K562 (cell line): ENCODE results near the gene LST1. TPM values are rescaled to one million over a fixed set of nuclear protein-coding genes. Genes with fewer than 3 reads are reported as not detected.

ENCODE experiments used
- C11orf30 ChIP-seq: fragments of 450-650 bp; IDR thresholded peaks from 2 replicates; pipeline ENCODE4 v1.6.1; 2016; ENCODE audit warnings: low read depth, mild to moderate bottlenecking
- CCNT2 ChIP-seq: IDR thresholded peaks from 2 replicates; pipeline ENCODE4 v1.6.1; 2011; ENCODE audit warnings: borderline replicate concordance, low read depth, mild to moderate bottlenecking, moderate library complexity, mixed read lengths, low read length; ENCODE audit not compliant: insufficient read length; ENCODE audit errors: extremely low read depth
- CHD4 ChIP-seq: fragments of 200-600 bp; sonication (generic); IDR thresholded peaks from 3 replicates; pipeline ENCODE4 v1.6.1; 2012; ENCODE audit warnings: low read depth, mild to moderate bottlenecking, mixed read lengths, low read length, inconsistent platforms; ENCODE audit not compliant: insufficient read depth, insufficient replicate concordance, poor library complexity, severe bottlenecking
- DACH1 ChIP-seq: fragments of 450-650 bp; IDR thresholded peaks from 2 replicates; pipeline ENCODE4 v1.6.1; 2018; ENCODE audit not compliant: partially characterized antibody
- FOXK2 ChIP-seq, 2 experiments: fragments of 450-650 bp; IDR thresholded peaks in 1 of 2; conservative IDR thresholded peaks in 1 of 2; 2 replicates each; pipeline ENCODE4 v1.6.1; 2016; ENCODE audit warnings: low read depth in 2 of 2, mild to moderate bottlenecking in 1 of 2
- HDAC1 ChIP-seq, 2 experiments: fragments of 450-650 bp; IDR thresholded peaks; 2 replicates each; pipeline ENCODE4 v1.6.1; 2016 to 2017; ENCODE audit warnings: inconsistent platforms in 1 of 2, mild to moderate bottlenecking in 1 of 2, moderate library complexity in 1 of 2
- KLF16 ChIP-seq: IDR thresholded peaks from 2 replicates; pipeline ENCODE4 v1.6.1; 2016; ENCODE audit warnings: antibody characterized with exemption
- MCM5 ChIP-seq: fragments of 450-650 bp; IDR thresholded peaks from 2 replicates; pipeline ENCODE4 v1.6.1; 2016; ENCODE audit warnings: low read depth
- NCOR1 ChIP-seq: fragments of 450-650 bp; IDR thresholded peaks from 2 replicates; pipeline ENCODE4 v1.6.1; 2016; ENCODE audit warnings: mild to moderate bottlenecking, moderate library complexity
- NEUROD1 ChIP-seq: fragments of 150-350 bp; IDR thresholded peaks from 2 replicates; pipeline ENCODE4 v1.6.1; 2014; ENCODE audit warnings: borderline replicate concordance, low read length, low read depth; ENCODE audit not compliant: partially characterized antibody
- NUFIP1 ChIP-seq: fragments of 450-650 bp; IDR thresholded peaks from 2 replicates; pipeline ENCODE4 v1.6.1; 2018; ENCODE audit not compliant: partially characterized antibody
- PCBP2 ChIP-seq: fragments of 200-400 bp; formaldehyde crosslinking; IDR thresholded peaks from 2 replicates; pipeline ENCODE4 v1.6.1; 2018; ENCODE audit warnings: low read length, low read depth, mild to moderate bottlenecking, moderate library complexity; ENCODE audit not compliant: poor library complexity, severe bottlenecking
- RBM25 ChIP-seq: fragments of 200-400 bp; formaldehyde crosslinking; IDR thresholded peaks from 2 replicates; pipeline ENCODE4 v1.6.1; 2018; ENCODE audit warnings: low read length, low read depth, moderate library complexity; ENCODE audit not compliant: severe bottlenecking
- SMAD3 ChIP-seq: fragments of 450-650 bp; formaldehyde crosslinking; conservative IDR thresholded peaks from 2 replicates; pipeline ENCODE4 v1.4.0; 2020; ENCODE audit warnings: mild to moderate bottlenecking
- ZNF224 ChIP-seq: sonication (generic); formaldehyde crosslinking; IDR thresholded peaks from 2 replicates; pipeline ENCODE4 v1.8.0; 2022; ENCODE audit warnings: mild to moderate bottlenecking, missing genetic modification reagents
- ZNF445 ChIP-seq: fragments of 250-450 bp; sonication (Bioruptor Pico); IDR thresholded peaks from 2 replicates; pipeline ENCODE4 v1.4.0; 2020; ENCODE audit warnings: low read depth, mild to moderate bottlenecking, moderate library complexity
- ZNF780A ChIP-seq: fragments of 250-450 bp; sonication (Bioruptor Pico); IDR thresholded peaks from 2 replicates; pipeline ENCODE4 v1.5.0; 2021; ENCODE audit warnings: mild to moderate bottlenecking
- polyA plus RNA-seq, 8 experiments: library from polyadenylated mRNA; depleted of rRNA in 4 of 8; stranded (reverse) in 5 of 8; unstranded in 3 of 8; fragments of >200 nt; fragmentation: Nextera tagmentation in 2 of 8; fragmentation: Illumina TruSeq in 1 of 8; extraction: Ambion mirVana in 2 of 8; extraction: Trizol in 1 of 8; gene quantifications; 2 replicates each; pipeline versions ENCODE4 v1.2.1 to v1.2.3, GENCODE V29; 2011 to 2014; ENCODE audit warnings: inconsistent platforms in 1 of 8, missing spikeins in 1 of 8
- total RNA-seq, 7 experiments: library from RNA; depleted of rRNA in 6 of 7; stranded (reverse); fragments of >200 nt in 6 of 7; fragmentation: Illumina TruSeq in 2 of 7; extraction: Trizol in 2 of 7; gene quantifications; 2 replicates each; pipeline versions ENCODE4 v1.2.1 to v1.2.3, GENCODE V29; 2011 to 2021; ENCODE audit warnings: low replicate concordance in 1 of 7
- TF ChIP-seq, protein P1 (sequence below): fragments of 450-650 bp; formaldehyde crosslinking; IDR thresholded peaks from 2 replicates; pipeline ENCODE4 v1.4.0; 2020; ENCODE audit warnings: mild to moderate bottlenecking, mixed read lengths
- TF ChIP-seq, protein P2 (sequence below): fragments of 450-650 bp; IDR thresholded peaks from 2 replicates; pipeline ENCODE4 v1.6.1; 2017; ENCODE audit warnings: antibody characterized with exemption
- TF ChIP-seq, protein P3 (sequence below): fragments of 450-650 bp; IDR thresholded peaks from 2 replicates; pipeline ENCODE4 v1.6.1; 2016; ENCODE audit warnings: borderline replicate concordance
- TF ChIP-seq, protein P4 (sequence below): fragments of 250-450 bp; sonication (Bioruptor Pico); IDR thresholded peaks from 2 replicates; pipeline ENCODE4 v1.8.0; 2022; ENCODE audit warnings: inconsistent platforms, mild to moderate bottlenecking, moderate library complexity, borderline replicate concordance

Gene LST1
- total and polyA plus RNA-seq, 9 of the 15 experiments (the other 6 are each of a cell fraction or from before 2014, with no cell fraction given): 0.82 to 7.8 (median 1.7) TPM

DNA sequence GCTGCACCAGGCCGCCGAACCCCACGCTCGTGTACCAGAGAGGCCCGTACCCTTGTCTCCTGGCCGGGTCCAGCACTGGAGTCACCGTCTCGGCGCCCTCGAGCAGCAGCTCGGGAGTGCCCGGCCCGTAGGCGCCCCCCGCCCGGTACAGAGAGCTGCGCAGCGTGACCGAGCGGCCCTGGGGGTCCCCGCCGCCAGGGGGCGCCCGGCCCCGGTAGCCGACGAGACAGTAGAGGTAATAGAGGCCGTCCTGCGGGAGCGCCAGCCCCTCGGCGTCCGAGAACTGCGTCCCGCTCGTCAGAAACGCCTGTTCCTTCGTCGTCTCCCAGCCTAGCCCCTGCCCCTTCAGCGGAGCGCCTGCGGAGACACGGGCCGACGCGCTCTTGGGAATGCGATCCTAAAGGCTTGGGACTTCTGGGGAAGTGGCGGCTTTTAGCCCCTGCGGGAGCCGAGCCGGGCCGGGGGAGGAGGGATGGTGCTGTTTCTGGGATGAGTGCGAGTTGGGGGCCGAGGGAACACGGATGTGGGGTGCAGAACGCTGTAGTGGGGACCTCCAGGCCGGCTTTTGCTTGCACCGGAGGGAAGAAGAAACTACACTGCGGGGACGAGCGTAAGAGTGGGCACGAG lies 5.2 kb upstream of the LST1 start (continued):
- TF ChIP-seq, protein P1, sequence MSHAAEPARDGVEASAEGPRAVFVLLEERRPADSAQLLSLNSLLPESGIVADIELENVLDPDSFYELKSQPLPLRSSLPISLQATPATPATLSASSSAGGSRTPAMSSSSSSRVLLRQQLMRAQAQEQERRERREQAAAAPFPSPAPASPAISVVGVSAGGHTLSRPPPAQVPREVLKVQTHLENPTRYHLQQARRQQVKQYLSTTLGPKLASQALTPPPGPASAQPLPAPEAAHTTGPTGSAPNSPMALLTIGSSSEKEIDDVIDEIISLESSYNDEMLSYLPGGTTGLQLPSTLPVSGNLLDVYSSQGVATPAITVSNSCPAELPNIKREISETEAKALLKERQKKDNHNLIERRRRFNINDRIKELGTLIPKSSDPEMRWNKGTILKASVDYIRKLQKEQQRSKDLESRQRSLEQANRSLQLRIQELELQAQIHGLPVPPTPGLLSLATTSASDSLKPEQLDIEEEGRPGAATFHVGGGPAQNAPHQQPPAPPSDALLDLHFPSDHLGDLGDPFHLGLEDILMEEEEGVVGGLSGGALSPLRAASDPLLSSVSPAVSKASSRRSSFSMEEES: no peak
- 0 out of 2 replicates have a peak, but pooled peaks have one; percentile 6 for TF ChIP-seq SMAD3 (CRISPR knock-in tag)
- TF ChIP-seq NUFIP1: no peak
- TF ChIP-seq CCNT2: peak; percentile 82
- no peak for TF ChIP-seq ZNF445
- TF ChIP-seq, protein P2, sequence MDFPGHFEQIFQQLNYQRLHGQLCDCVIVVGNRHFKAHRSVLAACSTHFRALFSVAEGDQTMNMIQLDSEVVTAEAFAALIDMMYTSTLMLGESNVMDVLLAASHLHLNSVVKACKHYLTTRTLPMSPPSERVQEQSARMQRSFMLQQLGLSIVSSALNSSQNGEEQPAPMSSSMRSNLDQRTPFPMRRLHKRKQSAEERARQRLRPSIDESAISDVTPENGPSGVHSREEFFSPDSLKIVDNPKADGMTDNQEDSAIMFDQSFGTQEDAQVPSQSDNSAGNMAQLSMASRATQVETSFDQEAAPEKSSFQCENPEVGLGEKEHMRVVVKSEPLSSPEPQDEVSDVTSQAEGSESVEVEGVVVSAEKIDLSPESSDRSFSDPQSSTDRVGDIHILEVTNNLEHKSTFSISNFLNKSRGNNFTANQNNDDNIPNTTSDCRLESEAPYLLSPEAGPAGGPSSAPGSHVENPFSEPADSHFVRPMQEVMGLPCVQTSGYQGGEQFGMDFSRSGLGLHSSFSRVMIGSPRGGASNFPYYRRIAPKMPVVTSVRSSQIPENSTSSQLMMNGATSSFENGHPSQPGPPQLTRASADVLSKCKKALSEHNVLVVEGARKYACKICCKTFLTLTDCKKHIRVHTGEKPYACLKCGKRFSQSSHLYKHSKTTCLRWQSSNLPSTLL: no peak
- no peak for TF ChIP-seq CHD4
- no peak; a peak in 1 of 4 replicates for TF ChIP-seq FOXK2 (conservative IDR thresholded peaks at IDR 0.05 in 1 of 2, IDR thresholded peaks at IDR 0.05 in 1 of 2; ENCODE audit: low read depth in 2 of 2)
- no peak for TF ChIP-seq C11orf30
- TF ChIP-seq DACH1: no peak
- TF ChIP-seq RBM25: no peak
- TF ChIP-seq ZNF224: no peak
- TF ChIP-seq ZNF780A: no peak
- no peak for TF ChIP-seq NCOR1
- TF ChIP-seq KLF16: peak; percentile 39
- no peak for TF ChIP-seq MCM5
- TF ChIP-seq NEUROD1: peak; percentile 50
- TF ChIP-seq, protein P3, sequence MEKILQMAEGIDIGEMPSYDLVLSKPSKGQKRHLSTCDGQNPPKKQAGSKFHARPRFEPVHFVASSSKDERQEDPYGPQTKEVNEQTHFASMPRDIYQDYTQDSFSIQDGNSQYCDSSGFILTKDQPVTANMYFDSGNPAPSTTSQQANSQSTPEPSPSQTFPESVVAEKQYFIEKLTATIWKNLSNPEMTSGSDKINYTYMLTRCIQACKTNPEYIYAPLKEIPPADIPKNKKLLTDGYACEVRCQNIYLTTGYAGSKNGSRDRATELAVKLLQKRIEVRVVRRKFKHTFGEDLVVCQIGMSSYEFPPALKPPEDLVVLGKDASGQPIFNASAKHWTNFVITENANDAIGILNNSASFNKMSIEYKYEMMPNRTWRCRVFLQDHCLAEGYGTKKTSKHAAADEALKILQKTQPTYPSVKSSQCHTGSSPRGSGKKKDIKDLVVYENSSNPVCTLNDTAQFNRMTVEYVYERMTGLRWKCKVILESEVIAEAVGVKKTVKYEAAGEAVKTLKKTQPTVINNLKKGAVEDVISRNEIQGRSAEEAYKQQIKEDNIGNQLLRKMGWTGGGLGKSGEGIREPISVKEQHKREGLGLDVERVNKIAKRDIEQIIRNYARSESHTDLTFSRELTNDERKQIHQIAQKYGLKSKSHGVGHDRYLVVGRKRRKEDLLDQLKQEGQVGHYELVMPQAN: no peak; the same call in 1 of the 2 replicates
- TF ChIP-seq, protein P4, sequence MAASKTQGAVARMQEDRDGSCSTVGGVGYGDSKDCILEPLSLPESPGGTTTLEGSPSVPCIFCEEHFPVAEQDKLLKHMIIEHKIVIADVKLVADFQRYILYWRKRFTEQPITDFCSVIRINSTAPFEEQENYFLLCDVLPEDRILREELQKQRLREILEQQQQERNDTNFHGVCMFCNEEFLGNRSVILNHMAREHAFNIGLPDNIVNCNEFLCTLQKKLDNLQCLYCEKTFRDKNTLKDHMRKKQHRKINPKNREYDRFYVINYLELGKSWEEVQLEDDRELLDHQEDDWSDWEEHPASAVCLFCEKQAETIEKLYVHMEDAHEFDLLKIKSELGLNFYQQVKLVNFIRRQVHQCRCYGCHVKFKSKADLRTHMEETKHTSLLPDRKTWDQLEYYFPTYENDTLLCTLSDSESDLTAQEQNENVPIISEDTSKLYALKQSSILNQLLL (CRISPR knock-in tag): no peak
- no peak for TF ChIP-seq PCBP2
- peak in 1 of 2 experiments; percentile 74; a peak in 1 of 4 replicates for TF ChIP-seq HDAC1 (IDR thresholded peaks at IDR 0.05)
